Ramos (cell line): ENCODE measurements around the gene ATP13A4.

Experiments used
- in situ Hi-C: fragments of 300-500 bp; cut with MboI; formaldehyde crosslinking; loops from one replicate; pipeline ENCODE4 v1.14.3; 2022; ENCODE audit warnings: low sequenced_read_pairs; ENCODE audit not compliant: unreplicated experiment

ATP13A4 gene

DNA sequence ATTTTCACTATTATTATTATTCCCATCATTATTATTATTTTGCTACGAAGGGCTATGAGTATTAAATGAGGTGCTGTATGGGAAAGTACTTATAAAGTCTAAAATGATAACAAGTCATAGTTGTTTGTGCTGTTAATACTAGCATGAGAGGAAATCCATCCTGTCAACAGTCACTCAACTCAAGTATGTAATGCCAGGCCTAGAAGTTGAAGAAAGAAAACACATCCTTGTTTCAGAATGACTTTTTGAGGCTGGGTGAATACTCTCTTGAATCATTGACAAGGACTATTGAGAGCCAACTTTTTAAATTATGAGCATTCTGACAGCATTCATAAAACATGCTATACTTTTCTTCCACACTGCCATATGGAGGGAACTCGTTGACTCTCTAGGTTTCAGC, 115.3 kb downstream of the ATP13A4 start:
- in situ Hi-C loops = no loop called here

DNA sequence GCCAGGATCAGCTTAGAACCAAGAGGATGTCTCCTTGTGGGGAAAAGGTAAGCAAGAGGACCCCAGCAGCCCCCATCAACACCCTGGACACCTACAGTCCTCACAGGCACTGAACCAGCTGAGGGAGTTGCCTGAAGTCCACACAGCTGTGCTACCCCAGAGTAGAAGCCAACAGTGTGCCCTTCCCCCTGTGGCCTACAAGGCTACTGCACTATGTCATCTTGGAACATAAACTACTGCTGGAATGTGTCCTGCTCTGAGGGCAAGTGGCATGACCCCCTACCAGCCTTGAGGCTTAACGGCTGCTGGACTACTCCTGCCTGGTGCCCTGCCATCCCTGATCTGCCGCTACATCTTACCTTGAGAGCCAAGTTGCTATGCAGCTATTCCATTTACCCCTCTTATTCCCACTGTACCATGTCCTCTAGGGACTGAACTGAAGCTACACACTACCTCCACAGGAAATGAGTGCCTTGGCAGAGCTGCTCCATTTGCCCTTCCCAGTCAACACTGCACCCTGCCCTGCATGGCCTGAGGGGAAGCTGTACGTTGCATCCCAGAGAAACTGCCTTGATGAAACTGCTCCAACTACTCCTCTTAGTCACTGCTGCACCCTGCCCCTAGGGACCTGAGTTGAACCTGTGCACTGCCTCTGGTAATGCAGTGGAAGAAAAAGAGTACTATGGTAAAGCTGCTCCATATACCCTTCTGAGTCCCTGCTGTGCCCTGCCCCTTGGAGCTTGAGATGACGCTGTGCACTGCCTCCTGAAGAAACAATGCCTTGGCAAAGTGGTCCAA, 135.9 kb downstream of the ATP13A4 start:
- in situ Hi-C loops = no loop called here

DNA sequence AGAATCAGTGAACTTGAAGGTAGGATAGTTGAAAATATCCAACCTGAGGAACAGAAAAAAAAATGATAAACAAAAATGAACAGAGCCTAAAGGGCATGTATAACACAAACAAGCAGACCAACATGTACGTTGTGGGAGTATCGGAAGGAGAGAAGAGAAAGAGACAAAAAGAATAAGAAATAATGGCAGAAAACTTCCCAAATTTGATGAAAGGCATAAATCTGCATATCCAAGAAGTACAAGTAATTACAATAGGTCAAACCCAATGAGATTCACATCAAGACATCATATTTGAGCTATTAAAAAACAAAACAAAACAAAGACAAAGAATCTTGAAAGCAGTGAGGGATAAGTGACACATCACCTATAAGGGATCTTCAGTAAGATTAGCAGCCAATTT, 138.1 kb downstream of the ATP13A4 start:
- in situ Hi-C loops = no loop called here

DNA sequence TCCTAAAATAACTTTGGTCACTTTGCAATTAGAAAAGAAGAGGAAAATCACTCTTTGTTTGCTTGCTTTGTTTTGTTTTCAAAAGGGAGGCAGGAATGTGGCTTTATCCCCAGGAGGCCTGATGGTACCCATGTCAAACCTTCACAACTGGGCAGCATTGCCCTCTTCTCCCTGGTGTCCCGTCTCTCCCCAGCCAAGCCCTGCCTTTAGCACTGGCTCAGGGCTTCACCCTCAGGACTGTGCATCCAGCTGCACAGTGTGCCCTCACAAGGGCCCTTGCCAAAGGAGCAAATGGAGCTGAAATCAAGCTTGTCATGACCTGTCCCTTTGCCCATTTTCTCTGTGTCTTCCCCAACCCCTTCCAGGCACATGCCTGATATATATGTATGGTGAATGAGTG, 147.0 kb downstream of the ATP13A4 start:
- in situ Hi-C loops = no loop called here

DNA sequence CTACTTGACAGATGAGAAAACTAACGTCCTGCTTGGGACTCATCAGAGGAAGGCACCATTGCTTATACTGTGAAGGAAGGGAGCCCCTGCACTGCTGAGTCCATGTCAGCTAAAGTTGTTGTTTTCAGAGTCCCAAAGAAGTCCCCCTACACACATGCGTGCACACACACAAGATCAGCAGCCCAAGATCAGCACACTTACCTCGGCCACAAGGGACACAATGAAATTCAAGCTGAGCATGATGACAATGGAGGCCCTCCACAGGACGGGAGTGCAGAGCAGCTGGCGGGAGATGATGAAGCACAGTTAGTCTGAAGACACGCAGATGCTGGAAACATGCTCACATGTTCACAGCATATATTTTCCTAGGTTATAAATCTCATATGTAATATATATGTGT, 147.6 kb downstream of the ATP13A4 start:
- in situ Hi-C loops = no loop called here

DNA sequence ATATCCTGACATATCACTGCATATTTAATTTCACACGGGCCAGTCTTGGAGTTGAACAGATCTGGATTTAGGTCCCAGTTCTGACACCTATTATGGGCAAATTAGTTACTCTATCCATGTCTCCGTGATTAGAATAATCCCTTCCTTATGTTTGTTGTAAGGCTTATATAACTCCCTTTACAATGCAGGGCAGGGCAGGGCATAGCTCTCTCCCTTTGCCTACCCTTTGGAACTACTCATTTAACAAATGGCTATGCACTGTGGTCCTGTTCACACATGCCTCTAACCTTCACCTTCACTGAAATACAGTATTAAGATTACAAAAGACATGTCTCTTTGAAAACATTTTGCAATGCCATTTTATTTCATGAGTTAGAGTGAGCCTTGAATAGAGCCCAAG, 151.4 kb downstream of the ATP13A4 start:
- in situ Hi-C loops = no loop called here

DNA sequence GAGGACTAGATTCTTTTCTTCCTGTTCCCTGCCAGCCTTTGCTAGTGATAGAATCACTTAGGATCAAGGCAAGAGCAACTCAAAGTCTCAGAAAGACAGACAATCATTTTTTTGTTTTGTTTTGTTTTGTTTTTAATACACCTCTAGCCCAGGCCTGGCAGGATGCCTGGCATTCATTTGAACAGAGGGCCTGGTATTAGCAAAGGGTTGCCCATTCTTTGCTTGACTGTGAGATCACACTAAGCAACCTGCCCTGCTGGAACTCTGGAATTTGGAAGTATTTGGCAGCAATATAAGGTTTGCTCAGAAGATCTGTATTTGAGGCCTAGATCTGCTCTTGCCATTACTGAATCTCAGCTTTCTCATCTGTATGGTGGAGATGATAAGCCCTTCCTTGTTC, 154.4 kb downstream of the ATP13A4 start:
- in situ Hi-C loops = no loop called here

DNA sequence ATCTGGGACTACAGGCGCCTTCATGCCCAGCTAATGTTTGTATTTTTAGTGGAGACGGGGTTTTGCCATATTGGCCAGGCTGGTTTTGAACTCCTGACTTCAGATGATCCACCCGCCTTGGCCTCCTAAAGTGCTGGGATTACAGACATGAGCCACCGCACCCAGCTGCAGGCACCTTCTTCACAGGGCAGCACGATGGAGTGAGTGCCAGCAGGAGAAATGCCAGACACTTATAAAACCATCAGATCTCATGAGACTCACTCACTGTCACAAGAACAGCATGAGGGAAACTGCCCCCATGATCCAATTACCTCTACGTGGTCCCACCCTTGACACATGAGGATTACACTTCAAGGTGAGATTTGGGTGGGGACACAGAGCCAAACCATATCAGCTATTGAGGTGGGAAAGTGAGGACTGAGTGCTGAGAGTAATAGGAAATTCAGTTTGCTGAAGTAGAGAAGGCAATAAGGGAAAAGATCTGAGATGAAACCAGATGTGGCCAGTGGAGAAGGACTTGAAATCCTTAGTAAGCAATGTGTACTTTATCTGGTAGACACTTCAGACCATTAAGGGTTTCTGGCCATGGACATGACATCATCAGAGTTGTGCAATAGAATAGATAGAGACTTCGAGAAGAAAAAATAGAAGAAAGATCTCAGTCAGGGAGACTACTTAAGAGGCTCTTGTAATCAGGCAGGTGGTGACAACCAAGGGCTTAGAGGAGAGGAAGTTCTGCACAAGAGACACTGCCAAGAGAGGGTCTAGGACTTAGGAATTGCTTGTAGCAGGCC, 158.0 kb downstream of the ATP13A4 start:
- in situ Hi-C loops = no loop called here

DNA sequence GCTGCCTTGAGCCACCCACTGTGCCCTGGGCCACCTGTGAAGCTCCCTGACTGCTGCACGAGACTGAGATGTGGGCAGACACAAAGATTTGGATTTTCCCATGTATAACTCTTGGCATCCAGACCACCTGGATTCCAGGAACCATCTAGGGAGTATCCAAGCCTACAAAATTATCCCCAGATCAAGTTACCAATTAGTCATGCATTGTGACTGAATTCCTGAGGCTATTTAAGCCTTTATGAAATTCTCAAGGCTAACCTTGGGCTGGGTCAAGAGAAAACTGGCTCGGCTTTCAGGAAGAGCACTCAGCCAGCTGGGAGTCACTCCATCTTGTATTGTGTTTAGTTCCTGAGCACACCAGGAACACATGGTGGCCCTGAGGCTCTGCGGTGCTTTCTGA, 162.8 kb downstream of the ATP13A4 start:
- in situ Hi-C loops = no loop called here

DNA sequence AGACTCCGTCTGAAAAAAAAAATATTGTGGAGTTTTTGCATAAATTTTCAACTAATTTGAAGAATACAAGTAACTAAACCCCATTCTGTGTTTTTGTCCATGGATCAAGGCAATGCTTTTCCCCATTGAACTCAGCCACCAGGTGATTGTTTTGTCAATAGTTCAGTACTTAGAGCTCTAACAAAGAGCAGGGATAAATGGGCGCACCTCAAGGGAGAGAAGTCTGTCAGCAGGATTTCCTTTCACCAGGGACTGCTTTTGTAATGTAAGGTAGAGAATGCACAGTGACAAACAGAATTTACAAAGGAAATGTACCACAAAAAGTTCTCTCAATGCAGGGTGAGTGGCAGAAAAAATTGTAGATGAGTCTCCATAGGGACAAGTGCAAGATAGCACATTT, 165.4 kb downstream of the ATP13A4 start:
- in situ Hi-C loops = no loop called here

DNA sequence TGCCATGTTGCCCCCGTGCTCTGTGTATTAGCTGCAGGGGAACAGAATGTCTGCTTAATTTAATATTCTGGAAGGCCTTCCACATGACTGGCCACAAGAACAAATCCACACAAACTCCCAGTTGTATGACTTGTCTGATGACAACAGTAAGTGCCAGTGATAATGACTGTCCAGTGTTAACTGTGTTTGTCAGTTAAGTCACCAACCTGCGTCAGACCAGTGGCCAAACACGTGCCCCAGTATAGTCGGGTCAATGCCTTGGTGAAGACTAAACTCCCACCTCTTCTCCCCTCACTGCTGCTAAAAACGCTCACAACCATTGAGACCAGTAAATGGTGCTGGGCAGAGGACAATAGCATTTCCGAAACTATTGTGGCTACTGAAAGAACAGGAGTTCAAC, 166.3 kb downstream of the ATP13A4 start:
- in situ Hi-C loops = no loop called here

DNA sequence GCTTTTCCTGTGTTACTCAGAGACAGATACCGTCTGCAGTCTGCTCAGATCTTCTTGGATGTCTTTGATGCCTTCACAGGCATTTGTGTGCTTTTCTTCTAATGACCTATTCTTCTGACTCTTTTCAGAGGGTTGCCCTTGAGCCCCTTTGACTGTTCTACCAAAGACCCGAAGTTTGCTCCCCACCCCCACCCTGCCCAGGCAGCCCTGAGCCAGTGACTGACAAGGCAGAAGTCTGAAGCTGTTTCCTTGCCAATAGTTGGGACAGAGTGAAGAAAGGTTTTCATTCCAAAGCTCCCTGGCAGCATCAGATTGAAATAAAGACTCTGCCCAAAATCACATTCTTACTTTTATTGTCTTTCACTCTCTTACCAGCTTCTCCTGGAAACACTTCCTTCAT, 167.1 kb downstream of the ATP13A4 start:
- in situ Hi-C loops = no loop called here

DNA sequence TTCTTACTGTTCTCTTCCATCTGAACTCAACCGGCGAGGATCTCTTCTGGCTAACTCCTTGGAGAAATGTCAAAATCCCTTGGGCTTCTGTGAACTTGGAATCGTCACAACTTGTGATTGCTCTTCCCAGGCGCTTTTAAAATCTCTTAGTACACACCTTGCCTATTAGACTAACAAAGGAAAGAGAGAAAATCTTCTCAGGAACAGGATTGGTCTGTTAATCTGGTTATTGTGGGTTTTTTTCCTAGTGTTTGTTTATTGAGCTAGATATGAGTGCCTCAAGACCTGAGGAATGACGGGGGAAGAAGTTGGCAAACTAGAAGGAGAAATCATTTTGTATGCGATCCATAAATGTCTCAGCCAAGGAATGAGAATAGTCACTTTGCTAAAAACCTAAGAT, 176.0 kb downstream of the ATP13A4 start, which contains the start of gene ATP13A5:
ATP13A5 (minus strand) TSS at position 48 of the 400 bp plus-strand sequence; CDS start at position 20, 28 bp downstream.
- in situ Hi-C loops = no loop called here

DNA sequence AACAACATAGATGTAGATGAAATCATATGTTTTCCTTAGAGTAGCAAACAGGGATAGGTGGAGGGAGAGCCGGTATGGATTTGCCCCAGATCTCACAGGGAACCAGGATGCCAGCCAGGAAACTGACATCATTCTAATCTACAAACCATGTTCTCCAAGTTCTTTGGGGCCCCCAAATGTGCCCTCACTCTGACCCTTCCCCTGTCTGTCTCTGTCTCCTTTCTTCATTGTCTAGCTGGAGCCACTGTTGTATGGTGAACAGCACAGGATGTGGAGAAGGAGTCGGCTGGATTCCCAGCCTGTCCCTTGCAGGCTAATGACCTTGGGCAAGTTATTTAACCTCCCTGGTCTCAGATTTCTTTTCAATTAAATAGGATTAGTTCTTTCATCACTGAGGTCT, 177.1 kb downstream of the ATP13A4 start:
- in situ Hi-C loops = no loop called here

DNA sequence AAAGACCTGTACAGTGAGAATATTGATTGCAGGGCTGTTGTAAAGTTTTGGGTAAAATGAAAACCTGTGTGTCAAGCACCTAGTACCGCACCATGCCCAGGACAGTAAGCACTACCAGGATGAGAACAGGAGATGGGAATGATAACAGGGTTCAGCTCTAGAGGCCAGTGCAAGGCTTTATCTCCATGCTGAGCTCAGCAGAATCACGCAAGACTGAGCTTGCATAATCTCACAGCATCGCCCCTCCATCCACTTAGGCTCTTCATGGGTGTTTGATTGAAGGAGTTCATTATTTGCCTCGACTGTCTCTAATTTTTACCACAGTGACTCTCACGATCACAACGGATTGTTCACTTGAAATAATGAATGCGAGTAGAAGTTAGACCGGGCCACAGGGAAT, 179.1 kb downstream of the ATP13A4 start:
- in situ Hi-C loops = no loop called here

DNA sequence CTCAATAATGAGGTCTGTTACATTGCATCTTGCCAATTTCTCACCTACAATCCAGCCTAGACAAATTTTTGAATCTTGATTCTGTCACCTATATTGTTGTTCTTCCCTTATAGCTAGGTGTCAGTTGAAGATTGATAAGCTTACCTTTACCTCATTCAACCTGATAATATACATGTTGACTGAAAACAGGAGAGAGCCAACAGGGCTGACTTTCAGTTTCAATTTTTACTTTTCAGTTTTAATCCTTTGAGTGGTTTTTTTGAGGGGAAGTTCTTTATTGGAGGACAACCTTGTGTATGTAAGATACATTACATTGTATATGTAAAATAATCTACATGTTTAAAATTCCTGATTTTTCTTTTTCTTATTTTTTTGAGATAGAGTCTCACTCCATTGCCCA, 181.9 kb downstream of the ATP13A4 start:
- in situ Hi-C loops = no loop called here

DNA sequence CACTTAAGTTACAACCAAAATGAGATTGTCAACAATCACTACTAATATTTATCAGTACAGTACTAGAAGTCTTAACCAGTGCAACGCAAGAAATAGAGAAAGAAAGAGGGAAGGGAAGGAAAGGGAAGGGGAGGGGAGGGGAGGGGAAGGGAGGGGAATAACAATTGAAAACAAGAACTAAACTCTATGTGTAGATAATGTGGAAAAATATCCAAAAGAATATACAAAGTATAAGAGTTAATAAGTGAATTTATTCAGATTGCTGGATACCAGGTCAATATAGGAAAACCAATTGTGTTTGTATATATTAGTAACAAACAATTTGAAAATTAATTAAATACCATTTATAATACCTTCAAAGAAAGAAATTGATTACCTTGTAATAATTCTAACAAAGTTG, 186.8 kb downstream of the ATP13A4 start:
- in situ Hi-C loops = no loop called here

DNA sequence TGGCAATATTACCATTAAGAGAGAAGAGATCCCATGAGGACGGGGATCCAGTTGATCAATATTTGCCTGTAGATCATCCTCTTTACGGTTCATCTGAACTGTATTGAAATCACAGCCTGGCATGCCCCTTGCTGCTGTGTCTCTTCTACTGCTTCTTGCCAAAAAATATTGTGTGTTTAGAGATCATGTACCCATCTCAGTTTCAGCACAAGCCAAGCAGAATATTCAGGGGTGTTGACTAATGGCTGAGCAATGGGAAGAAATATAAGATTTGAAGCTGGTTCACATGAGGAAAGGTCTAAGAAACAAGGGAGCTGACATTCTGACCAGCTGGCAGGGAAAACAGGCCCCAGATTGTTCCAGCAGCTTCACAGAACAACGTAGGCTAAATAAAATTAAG, 197.4 kb downstream of the ATP13A4 start:
- in situ Hi-C loops = no loop called here

DNA sequence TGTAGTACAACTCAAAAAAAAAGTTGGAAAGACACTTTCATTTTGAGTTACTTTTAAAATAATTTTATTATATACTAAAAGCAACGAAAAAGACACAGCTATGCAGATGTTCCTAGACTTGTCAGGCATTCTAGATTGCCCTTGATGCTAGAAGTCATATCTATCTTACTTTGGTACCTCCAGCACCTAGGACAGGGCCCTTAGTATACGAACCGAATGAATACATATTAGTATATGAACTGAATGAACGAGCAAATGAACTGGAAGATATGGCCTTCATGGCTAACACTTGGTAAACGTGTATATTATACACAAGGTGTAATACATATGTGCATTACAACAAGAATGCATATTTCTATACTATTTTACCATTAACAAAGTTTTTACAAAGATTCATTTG, 200.3 kb downstream of the ATP13A4 start:
- in situ Hi-C loops = no loop called here
